ENCODE data around the gene CASP9.
"Not testable (repeated sequence)": the region's sequence is repeated elsewhere in the genome, so short reads cannot be mapped to it uniquely, and the experiment has no call there.

CASP9 gene

GRCh38 chr1:15500184-15501178 lies 23.5 kb downstream of the CASP9 start:
- no peak for DNase-seq (ENCODE audit: low read depth)

GRCh38 chr1:15493869-15494390 lies 30.1 kb downstream of the CASP9 start:
- DNase-seq (ENCODE audit: low read depth), result no peak

- no peak for DNase-seq (ENCODE audit: low read depth)
These were observed 31.4 kb downstream of the CASP9 start for GRCh38 chr1:15492596-15492995.

- DNase-seq (ENCODE audit: low read depth), result not testable (repeated sequence)
These were observed 33.0 kb downstream of the CASP9 start for GRCh38 chr1:15491010-15491409.

GRCh38 chr1:15489052-15489736 lies 34.8 kb downstream of the CASP9 start:
- no peak for DNase-seq (ENCODE audit: low read depth)

- DNase-seq (ENCODE audit: low read depth), result no peak
These were observed 35.6 kb downstream of the CASP9 start for GRCh38 chr1:15488371-15488770.

GRCh38 chr1:15486844-15487610 lies 37.0 kb downstream of the CASP9 start:
- not testable (repeated sequence) for DNase-seq (ENCODE audit: low read depth)

- DNase-seq (ENCODE audit: low read depth), result no peak
These were observed 38.4 kb downstream of the CASP9 start for GRCh38 chr1:15485636-15486035.

- DNase-seq (ENCODE audit: low read depth), result not testable (repeated sequence)
These were observed 39.6 kb downstream of the CASP9 start for GRCh38 chr1:15484443-15484842.

- no peak for DNase-seq (ENCODE audit: low read depth)
These were observed 40.0 kb downstream of the CASP9 start for GRCh38 chr1:15483971-15484370.

- not testable (repeated sequence) for DNase-seq (ENCODE audit: low read depth)
These were observed 41.0 kb downstream of the CASP9 start for GRCh38 chr1:15482983-15483543.

- not testable (repeated sequence) for DNase-seq (ENCODE audit: low read depth)
These were observed 41.6 kb downstream of the CASP9 start for GRCh38 chr1:15482455-15482854.

GRCh38 chr1:15479654-15480347 lies 44.2 kb downstream of the CASP9 start:
- DNase-seq (ENCODE audit: low read depth), result no peak

GRCh38 chr1:15477646-15478212 lies 46.3 kb downstream of the CASP9 start:
- no peak for DNase-seq (ENCODE audit: low read depth)

GRCh38 chr1:15476927-15477326 lies 47.1 kb downstream of the CASP9 start:
- DNase-seq (ENCODE audit: low read depth), result no peak

GRCh38 chr1:15475752-15476314 lies 48.2 kb downstream of the CASP9 start, which contains the start of gene CELA2B:
Gene CELA2B (plus strand): TSS chr1:15476104. CDS start chr1:15476126, 22 bp downstream.
- peak; percentile 13 for DNase-seq (ENCODE audit: low read depth)

- DNase-seq (ENCODE audit: low read depth), result no peak
These were observed 51.4 kb downstream of the CASP9 start for GRCh38 chr1:15472587-15472986.

GRCh38 chr1:15471723-15472122 lies 52.3 kb downstream of the CASP9 start:
- not testable (repeated sequence) for DNase-seq (ENCODE audit: low read depth)

- peak; percentile 68 for DNase-seq (ENCODE audit: low read depth)
These were observed 52.9 kb downstream of the CASP9 start for GRCh38 chr1:15471067-15471466.

- not testable (repeated sequence) for DNase-seq (ENCODE audit: low read depth)
These were observed 54.1 kb downstream of the CASP9 start for GRCh38 chr1:15469821-15470448.
